WTC11 (cell line): ENCODE measurements around the gene PLCE1. TPM values are rescaled to one million over a fixed set of nuclear protein-coding genes. Genes with fewer than 3 reads are reported as not detected.

ENCODE experiments used
- ATAC-seq: fragments of 200-7000 bp; cut with Tn5 transposase; 2 replicates; pipeline ENCODE4 v1.10.0; 2021; ENCODE audit warnings: mild to moderate bottlenecking, moderate library complexity
- CTCF ChIA-PET: fragments of 300-600 bp; sonication (Branson Sonifier 250); formaldehyde crosslinking; loops from one replicate; lab custom pipeline; 2021; ENCODE audit warnings: antibody characterized with exemption; lab: Charles Lee
- POLR2A ChIA-PET: fragments of 350-600 bp; sonication (Branson Sonifier 250); formaldehyde crosslinking; loops from one replicate; lab custom pipeline; 2021; ENCODE audit warnings: antibody characterized with exemption; lab: Charles Lee
- DNase-seq: peaks from one replicate; pipeline ENCODE4 v3.0.0; 2021; ENCODE audit warnings: low spot score
- H3K27ac Mint-ChIP-seq: 2 replicates; pipeline ENCODE4 v1.8.0; 2021; ENCODE audit warnings: mixed read lengths
- H3K27me3 Mint-ChIP-seq: 2 replicates; pipeline ENCODE4 v1.8.0; 2021; ENCODE audit warnings: low read depth, mild to moderate bottlenecking, moderate library complexity, mixed read lengths
- H3K36me3 Mint-ChIP-seq: 2 replicates; pipeline ENCODE4 v1.8.0; 2021; ENCODE audit warnings: mixed read lengths
- H3K4me1 Mint-ChIP-seq: 2 replicates; pipeline ENCODE4 v1.8.0; 2022; ENCODE audit warnings: mixed read lengths
- H3K4me3 Mint-ChIP-seq: 2 replicates; pipeline ENCODE4 v1.8.0; 2021; ENCODE audit warnings: mild to moderate bottlenecking, moderate library complexity, mixed read lengths
- H3K9me3 Mint-ChIP-seq: 2 replicates; pipeline ENCODE4 v1.8.0; 2021; ENCODE audit warnings: mixed read lengths
- AR ChIP-seq: fragments of 250-450 bp; sonication (Bioruptor Pico); IDR thresholded peaks from 2 replicates; pipeline ENCODE4 v1.9.0; 2021; ENCODE audit warnings: mild to moderate bottlenecking
- ARID4B ChIP-seq: sonication (generic); formaldehyde crosslinking; IDR thresholded peaks from 2 replicates; pipeline ENCODE4 v1.8.0; 2023; ENCODE audit warnings: missing genetic modification reagents, mild to moderate bottlenecking, borderline replicate concordance
- ATF3 ChIP-seq: sonication (generic); formaldehyde crosslinking; conservative IDR thresholded peaks from 2 replicates; pipeline ENCODE4 v1.8.1; 2022; ENCODE audit warnings: mild to moderate bottlenecking, missing genetic modification reagents
- CREB1 ChIP-seq: sonication (generic); formaldehyde crosslinking; IDR thresholded peaks from 2 replicates; pipeline ENCODE4 v1.8.0; 2023; ENCODE audit warnings: mild to moderate bottlenecking, missing genetic modification reagents
- CTCF ChIP-seq: fragments of 200-600 bp; IDR thresholded peaks from 2 replicates; pipeline ENCODE4 v1.8.0; 2022; ENCODE audit warnings: antibody characterized with exemption
- FOXJ3 ChIP-seq: sonication (generic); formaldehyde crosslinking; IDR thresholded peaks from 2 replicates; pipeline ENCODE4 v1.9.0; 2021; ENCODE audit warnings: missing genetic modification reagents, mild to moderate bottlenecking, borderline replicate concordance
- IRF1 ChIP-seq: sonication (generic); formaldehyde crosslinking; IDR thresholded peaks from 2 replicates; pipeline ENCODE4 v1.8.0; 2023; ENCODE audit warnings: missing genetic modification reagents
- NFATC4 ChIP-seq: fragments of 250-450 bp; sonication (Bioruptor Pico); IDR thresholded peaks from 2 replicates; pipeline ENCODE4 v1.9.0; 2021; ENCODE audit warnings: mild to moderate bottlenecking
- NFE2L1 ChIP-seq: sonication (generic); formaldehyde crosslinking; IDR thresholded peaks from 2 replicates; pipeline ENCODE4 v1.8.1; 2023; ENCODE audit warnings: missing genetic modification reagents
- PRDM15 ChIP-seq: sonication (generic); formaldehyde crosslinking; IDR thresholded peaks from 2 replicates; pipeline ENCODE4 v1.8.0; 2022; ENCODE audit warnings: missing genetic modification reagents
- PRRX2 ChIP-seq: fragments of 250-450 bp; sonication (Bioruptor Pico); IDR thresholded peaks from 2 replicates; pipeline ENCODE4 v1.8.0; 2021; ENCODE audit warnings: mild to moderate bottlenecking
- SP1 ChIP-seq: sonication (generic); formaldehyde crosslinking; conservative IDR thresholded peaks from 2 replicates; pipeline ENCODE4 v1.8.1; 2022; ENCODE audit warnings: missing genetic modification reagents
- TEAD4 ChIP-seq: sonication (generic); formaldehyde crosslinking; IDR thresholded peaks from 2 replicates; pipeline ENCODE4 v1.8.0; 2022; ENCODE audit warnings: mild to moderate bottlenecking, missing genetic modification reagents
- USF2 ChIP-seq: sonication (generic); formaldehyde crosslinking; IDR thresholded peaks from 2 replicates; pipeline ENCODE4 v1.8.1; 2023; ENCODE audit warnings: mild to moderate bottlenecking, missing genetic modification reagents, moderate library complexity
- ZBTB43 ChIP-seq: sonication (generic); formaldehyde crosslinking; IDR thresholded peaks from 2 replicates; pipeline ENCODE4 v1.8.1; 2023; ENCODE audit warnings: mild to moderate bottlenecking, missing genetic modification reagents
- ZNF416 ChIP-seq: fragments of 250-450 bp; sonication (Bioruptor Pico); IDR thresholded peaks from 2 replicates; pipeline ENCODE4 v1.9.0; 2021; ENCODE audit warnings: mild to moderate bottlenecking, inconsistent platforms
- ZNF425 ChIP-seq: fragments of 250-450 bp; sonication (Bioruptor Pico); conservative IDR thresholded peaks from 2 replicates; pipeline ENCODE4 v1.9.0; 2021; ENCODE audit warnings: mild to moderate bottlenecking
- total RNA-seq: library from RNA; stranded (reverse); gene quantifications from 3 replicates; pipeline ENCODE4 v1.2.3, GENCODE V29; 2021

Gene PLCE1
- total RNA-seq, 1 experiment from 2014 or later, result 0.11 TPM

GRCh38 chr10:93967756-93968155 is 26.0 kb upstream of the PLCE1 start:
- ChIA-PET POLR2A (no interaction called here), CTCF (no interaction called here)

More at GRCh38 chr10:93967756-93968155, 26.0 kb upstream of the PLCE1 start:
- TF ChIP-seq TEAD4 (no peak), ATF3 (CRISPR knock-in tag) (no peak), SP1 (CRISPR knock-in tag) (no peak), ZBTB43 (CRISPR knock-in tag) (no peak), CREB1 (CRISPR knock-in tag) (no peak), ZNF416 (CRISPR knock-in tag) (no peak), ARID4B (CRISPR knock-in tag) (no peak), FOXJ3 (CRISPR knock-in tag) (no peak), PRRX2 (no peak), NFATC4 (CRISPR knock-in tag) (no peak), USF2 (CRISPR knock-in tag) (no peak), CTCF (no peak), ZNF425 (CRISPR knock-in tag) (no peak), PRDM15 (CRISPR knock-in tag) (no peak), IRF1 (CRISPR knock-in tag) (no peak), AR (CRISPR knock-in tag) (no peak), NFE2L1 (CRISPR knock-in tag) (no peak)
- no peak for DNase-seq
- no peaks in the 10 kb centered on the region for H3K27me3 Mint-ChIP-seq
- no peak overlapping the region for H3K27ac Mint-ChIP-seq
- no peak overlapping the region for H3K4me3 Mint-ChIP-seq
- ATAC-seq, result no peak
- H3K9me3 Mint-ChIP-seq, result peaks cover 8% of the 10 kb centered on the region
- H3K36me3 Mint-ChIP-seq, result peaks cover 7% of the 10 kb centered on the region
- no peaks in the 10 kb centered on the region for H3K4me1 Mint-ChIP-seq
